ENCODE measurements around the gene AGAP2.

Gene AGAP2

DNA sequence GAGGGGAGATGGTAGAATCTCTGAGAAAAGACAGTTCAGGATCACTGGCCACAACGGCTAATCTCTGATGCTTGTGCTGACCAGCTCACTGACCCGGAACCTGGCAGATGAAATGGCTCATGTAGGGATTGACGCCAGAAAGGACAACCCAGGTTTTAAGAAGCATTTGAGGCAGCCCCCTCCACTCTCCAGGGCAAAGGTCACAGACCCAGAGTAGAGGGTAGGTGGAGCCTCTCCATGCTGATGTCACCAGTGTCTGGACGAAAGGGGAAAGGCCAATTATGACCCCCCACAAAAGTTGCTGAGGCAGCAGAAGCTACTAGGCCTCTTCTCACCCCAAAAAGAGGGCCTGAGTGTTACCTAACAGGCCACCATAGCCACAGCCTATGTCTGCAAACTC lies 32.2 kb upstream of the AGAP2 start:
- TF ChIP-seq, protein P1, sequence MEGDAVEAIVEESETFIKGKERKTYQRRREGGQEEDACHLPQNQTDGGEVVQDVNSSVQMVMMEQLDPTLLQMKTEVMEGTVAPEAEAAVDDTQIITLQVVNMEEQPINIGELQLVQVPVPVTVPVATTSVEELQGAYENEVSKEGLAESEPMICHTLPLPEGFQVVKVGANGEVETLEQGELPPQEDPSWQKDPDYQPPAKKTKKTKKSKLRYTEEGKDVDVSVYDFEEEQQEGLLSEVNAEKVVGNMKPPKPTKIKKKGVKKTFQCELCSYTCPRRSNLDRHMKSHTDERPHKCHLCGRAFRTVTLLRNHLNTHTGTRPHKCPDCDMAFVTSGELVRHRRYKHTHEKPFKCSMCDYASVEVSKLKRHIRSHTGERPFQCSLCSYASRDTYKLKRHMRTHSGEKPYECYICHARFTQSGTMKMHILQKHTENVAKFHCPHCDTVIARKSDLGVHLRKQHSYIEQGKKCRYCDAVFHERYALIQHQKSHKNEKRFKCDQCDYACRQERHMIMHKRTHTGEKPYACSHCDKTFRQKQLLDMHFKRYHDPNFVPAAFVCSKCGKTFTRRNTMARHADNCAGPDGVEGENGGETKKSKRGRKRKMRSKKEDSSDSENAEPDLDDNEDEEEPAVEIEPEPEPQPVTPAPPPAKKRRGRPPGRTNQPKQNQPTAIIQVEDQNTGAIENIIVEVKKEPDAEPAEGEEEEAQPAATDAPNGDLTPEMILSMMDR (IDR thresholded peaks at IDR 0.05; ENCODE audit: control extremely low read depth, extremely low read depth, low read depth, missing control alignments): no peak
- ChIA-PET CTCF (interaction anchor here (2.6 to 2.8 kb wide), 2 partner anchors 12 to 14 kb away, joined by 9 to 20 read pairs; partner anchors contain the start of gene TSFM), POLR2A (no interaction called here)
- no peak for DNase-seq (ENCODE audit: extremely low spot score)

DNA sequence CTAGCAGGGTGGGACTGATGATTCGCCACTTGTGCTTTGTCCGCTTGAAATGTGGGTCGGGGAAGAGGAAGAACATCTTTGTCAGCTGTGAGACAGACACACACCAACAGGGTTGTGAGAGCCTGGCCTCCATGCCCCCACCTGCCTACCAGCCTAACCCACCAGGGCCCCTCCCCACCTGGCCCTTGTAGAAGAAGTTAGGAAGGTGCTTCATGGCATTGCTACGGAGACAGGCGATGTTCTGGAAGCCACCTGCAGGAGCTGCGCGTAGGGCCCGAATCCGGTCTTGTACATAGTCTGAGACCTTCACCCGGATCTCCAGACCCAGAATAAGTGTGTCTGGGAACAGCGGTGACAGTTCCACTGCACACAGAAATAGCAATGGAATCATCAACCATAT lies 31.1 kb upstream of the AGAP2 start:
- ChIA-PET POLR2A (interaction anchor here (0.6 kb wide), 1 partner anchor 25 kb away, joined by 3 read pairs; the partner anchor contains the start of gene TSPAN31), CTCF (interaction anchor here (2.8 to 4.7 kb wide), 2 partner anchors 13 kb away, joined by 9 to 61 read pairs; partner anchors contain the start of gene TSFM)
- TF ChIP-seq, protein P1 (IDR thresholded peaks at IDR 0.05; ENCODE audit: control extremely low read depth, extremely low read depth, low read depth, missing control alignments): no peak
- no peak for DNase-seq (ENCODE audit: extremely low spot score)

DNA sequence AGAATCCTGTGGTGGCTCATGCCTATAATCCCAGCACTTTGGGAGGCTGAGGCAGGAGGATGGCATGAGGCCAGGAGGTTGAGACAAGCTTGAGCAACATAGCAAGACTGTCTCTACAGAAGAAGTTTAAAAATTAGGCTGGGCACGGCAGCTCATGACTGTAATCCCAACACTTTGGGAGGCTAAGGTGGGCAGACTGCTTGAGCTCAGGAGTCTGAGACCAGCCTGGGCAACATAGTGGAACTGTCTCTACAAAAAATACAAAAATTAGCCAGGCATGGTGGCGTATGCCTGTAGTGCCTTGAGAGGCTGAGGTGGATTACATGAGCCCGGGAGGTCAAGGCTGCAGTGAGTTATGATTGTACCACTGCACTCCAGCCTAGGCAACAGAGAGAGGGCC lies 29.3 kb upstream of the AGAP2 start:
- TF ChIP-seq, protein P1 (IDR thresholded peaks at IDR 0.05; ENCODE audit: control extremely low read depth, extremely low read depth, low read depth, missing control alignments): no peak
- DNase-seq (ENCODE audit: extremely low spot score): no peak
- ChIA-PET POLR2A (no interaction called here), CTCF (interaction anchor here (0.8 to 4.7 kb wide), 7 partner anchors 9 to 315 kb away, joined by 3 to 61 read pairs (median 4); partner anchors contain the start of gene TSFM)

DNA sequence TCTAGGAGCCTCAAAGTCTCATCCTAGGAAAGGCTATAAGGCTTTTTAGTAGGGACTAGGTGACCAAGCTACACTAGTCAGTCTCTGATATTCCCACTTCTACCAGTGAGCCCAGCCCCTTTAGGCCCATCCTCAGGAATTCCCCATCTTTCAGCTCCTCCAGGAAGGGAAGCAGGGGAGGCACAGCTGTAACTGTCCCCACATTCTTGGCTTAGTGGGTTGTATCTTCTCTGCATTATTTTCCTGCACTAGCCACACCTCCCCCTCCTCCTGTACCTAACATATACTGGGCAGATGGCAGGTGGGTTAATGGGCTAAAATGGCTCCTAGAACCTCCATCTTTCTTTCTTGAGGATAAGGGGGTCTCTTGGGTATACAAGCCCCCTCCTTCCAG lies 28.8 kb upstream of the AGAP2 start:
- POLR2A ChIA-PET: no interaction called here
- CTCF ChIA-PET: interaction anchor here (0.8 to 4.7 kb wide), 9 partner anchors 8 to 314 kb away, joined by 3 to 61 read pairs (median 4); partner anchors contain the start of gene TSFM
- no peak for DNase-seq (ENCODE audit: extremely low spot score)
- TF ChIP-seq, protein P1 (IDR thresholded peaks at IDR 0.05; ENCODE audit: control extremely low read depth, extremely low read depth, low read depth, missing control alignments): no peak

DNA sequence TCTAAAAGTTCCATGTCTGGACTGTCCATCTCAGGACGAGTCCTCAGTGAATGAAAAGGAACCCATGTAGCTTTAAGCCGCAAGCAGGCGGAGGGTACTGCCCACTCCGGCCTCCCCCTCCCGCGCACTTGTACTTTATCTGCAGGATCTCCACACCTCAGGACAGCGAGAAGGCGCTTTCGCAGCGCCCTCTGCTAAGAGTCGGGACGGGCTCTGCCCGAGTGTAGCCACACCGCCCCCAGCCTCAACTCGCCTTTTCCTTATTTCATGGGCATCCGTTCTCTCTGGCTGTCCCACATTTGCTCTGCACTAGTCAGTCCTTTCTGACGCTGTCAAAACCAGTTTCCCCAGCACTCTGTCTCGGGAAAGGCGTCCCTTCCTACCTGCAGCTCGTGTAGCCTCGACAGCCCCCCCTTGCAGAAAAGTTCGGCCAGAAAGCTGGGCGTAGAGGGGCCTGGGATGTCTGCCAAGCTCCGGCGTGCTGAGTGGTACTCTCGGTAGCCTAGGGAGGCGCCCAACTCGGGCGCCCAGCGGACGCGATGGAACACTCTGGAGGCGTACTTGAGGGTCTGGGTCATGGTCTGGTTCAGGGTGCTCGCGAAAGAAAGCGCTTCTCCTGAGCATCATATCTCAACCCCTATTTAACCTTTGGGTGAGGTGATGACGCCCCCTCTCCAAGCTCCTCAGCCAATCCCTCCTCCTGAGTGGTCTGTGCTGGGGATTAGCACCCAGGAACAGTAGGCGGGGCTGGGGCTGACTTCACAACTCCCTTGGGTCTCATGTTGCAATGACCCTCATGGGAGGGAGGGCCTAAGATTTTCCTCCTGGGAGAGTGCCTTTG lies 28.1 kb upstream of the AGAP2 start, which contains the start of gene CYP27B1:
Gene CYP27B1 (minus strand): TSS at position 615 of the 841 bp plus-strand sequence. CDS start 37 bp downstream, at position 578.
- no peak for DNase-seq (ENCODE audit: extremely low spot score)
- POLR2A ChIA-PET: no interaction called here
- TF ChIP-seq, protein P1 (IDR thresholded peaks at IDR 0.05; ENCODE audit: control extremely low read depth, extremely low read depth, low read depth, missing control alignments): no peak
- CTCF ChIA-PET: interaction anchor here (0.9 to 4.7 kb wide), 8 partner anchors 8 to 314 kb away, joined by 3 to 61 read pairs (median 4); partner anchors contain the start of genes CTDSP2 and TSFM

DNA sequence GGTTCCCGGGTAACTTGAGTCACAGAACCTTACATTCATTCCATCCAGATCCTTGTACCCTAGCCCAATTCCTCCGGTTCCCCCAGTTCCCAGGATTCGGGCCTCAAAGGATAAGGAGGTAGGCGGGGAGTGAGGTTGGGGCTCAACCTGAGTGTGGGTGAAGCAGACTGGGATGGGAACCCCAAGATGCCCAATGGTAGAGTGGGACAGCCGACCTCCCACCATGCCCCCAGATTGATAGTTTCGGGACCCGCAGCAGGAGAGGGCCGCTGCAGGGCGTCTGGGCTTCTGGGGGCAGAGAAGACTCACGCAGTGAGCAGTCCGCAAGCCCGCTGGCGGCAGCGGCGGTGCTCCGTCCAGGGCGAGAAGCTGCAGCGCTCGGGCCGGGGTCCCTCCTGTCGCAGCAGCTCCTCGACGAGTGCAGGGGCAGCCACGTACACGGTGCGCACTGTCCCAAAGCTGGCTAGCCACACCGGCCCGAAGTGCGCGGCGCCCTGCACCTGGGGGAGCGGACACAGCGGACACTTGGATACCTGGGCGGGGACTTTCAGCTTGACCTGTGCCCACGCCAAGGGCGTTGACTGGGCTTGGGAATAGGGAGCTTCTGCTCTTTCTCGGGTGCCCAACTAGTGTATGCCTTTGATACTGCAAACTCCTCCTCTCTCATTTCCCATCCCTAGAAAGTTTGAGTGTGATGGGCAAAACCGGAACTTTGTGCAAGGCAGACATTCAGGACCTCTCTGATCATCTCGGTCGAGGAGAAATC lies 27.3 kb upstream of the AGAP2 start:
- no peak for DNase-seq (ENCODE audit: extremely low spot score)
- POLR2A ChIA-PET: no interaction called here
- TF ChIP-seq, protein P1 (IDR thresholded peaks at IDR 0.05; ENCODE audit: control extremely low read depth, extremely low read depth, low read depth, missing control alignments): no peak
- CTCF ChIA-PET: interaction anchor here (0.9 to 4.7 kb wide), 7 partner anchors 9 to 144 kb away, joined by 3 to 61 read pairs (median 3); partner anchors contain the start of genes AVIL, CTDSP2 and TSFM
